K562 (cell line): ENCODE data around the gene CST3. TPM values are rescaled to one million over a fixed set of nuclear protein-coding genes. Genes with fewer than 3 reads are reported as not detected.

ENCODE experiments used
- ATAC-seq: fragments of 200-7000 bp; cut with Tn5 transposase; 3 replicates; pipeline ENCODE4 v1.9.1; 2020; ENCODE audit warnings: moderate library complexity
- BruUV-seq: library from RNA; stranded (reverse); fragments of 400-500 nt; replicated peaks from 2 replicates; lab custom pipeline; 2021; lab: Mats Ljungman, UMichigan
- CTCF ChIA-PET: fragments of 300-600 bp; formaldehyde crosslinking; extraction: SDS; loops from one replicate; lab custom pipeline; 2021; ENCODE audit warnings: low intra/inter-chr PET ratio; lab: Yijun Ruan, JAX
- POLR2A ChIA-PET: fragments of 300-600, 350-650 bp; sonication (Branson Sonifier 250); formaldehyde crosslinking; extraction: SDS; loops from one replicate; lab custom pipeline; 2021; ENCODE audit warnings: antibody characterized with exemption, inconsistent platforms; lab: Yijun Ruan, JAX
- DNase-seq, 4 experiments: peaks; one replicate each; pipeline versions ENCODE4 v3.0.0 to v3.0.0-alpha.2; 2011 to 2018; ENCODE audit warnings: low spot score in 3 of 4, mixed read lengths in 3 of 4; ENCODE audit errors: extremely low read depth in 1 of 4
- FAIRE-seq: peaks from 2 replicates; lab custom pipeline; 2011; peaks lifted over from hg19 to GRCh38; lab: Jason Lieb, UNC
- H2AFZ ChIP-seq: 2 replicates; pipeline ENCODE4 v1.6.0; 2011; ENCODE audit warnings: low read depth, low read length, control low read depth, inconsistent platforms
- H3K27ac ChIP-seq: fragments of 200-600 bp; 3 replicates; pipeline ENCODE4 v1.8.0; 2011; ENCODE audit warnings: low read depth, mild to moderate bottlenecking, control low read depth, inconsistent platforms, low read length, moderate library complexity, mixed read lengths; ENCODE audit errors: extremely low read depth
- H3K27me3 ChIP-seq, 2 experiments: fragments of 300-600 bp in 1 of 2; 2 replicates in 1 of 2; 3 replicates in 1 of 2; pipeline versions ENCODE4 v1.6.0 to v1.8.0; 2011; ENCODE audit warnings: inconsistent platforms in 2 of 2, low read length in 2 of 2, mild to moderate bottlenecking in 1 of 2, mixed read lengths in 1 of 2, moderate library complexity in 1 of 2; ENCODE audit not compliant: control insufficient read depth in 2 of 2, insufficient read depth in 2 of 2
- H3K36me3 ChIP-seq: fragments of 300-600 bp; 3 replicates; pipeline ENCODE4 v1.8.0; 2011; ENCODE audit warnings: mild to moderate bottlenecking, low read length, inconsistent platforms; ENCODE audit not compliant: control insufficient read depth, insufficient read depth
- H3K4me1 ChIP-seq, 2 experiments: fragments of 200-600 bp in 1 of 2; replicated peaks in 1 of 2; 2 replicates in 1 of 2; 3 replicates in 1 of 2; pipeline versions ENCODE4 v1.5.1 to v1.8.0; 2011; ENCODE audit warnings: inconsistent platforms in 2 of 2, low read length in 2 of 2, mild to moderate bottlenecking in 1 of 2, mixed read lengths in 1 of 2, moderate library complexity in 1 of 2; ENCODE audit not compliant: control insufficient read depth in 2 of 2, insufficient read depth in 2 of 2
- H3K4me2 ChIP-seq: 2 replicates; pipeline ENCODE4 v1.6.1; 2011; ENCODE audit warnings: low read length, control low read depth, inconsistent platforms, mixed read lengths; ENCODE audit not compliant: insufficient read depth
- H3K4me3 ChIP-seq: fragments of 200-600 bp; sonication (generic), shearing (Covaris generic); 2 replicates; pipeline ENCODE4 v1.5.1; 2016; ENCODE audit warnings: control low read depth, inconsistent platforms
- H3K79me2 ChIP-seq: fragments of 200-600 bp; 3 replicates; pipeline ENCODE4 v1.8.0; 2011; ENCODE audit warnings: low read length, inconsistent platforms; ENCODE audit not compliant: control insufficient read depth, insufficient read depth
- H3K9ac ChIP-seq, 2 experiments: 2 replicates each; pipeline versions ENCODE4 v1.6.0 to v1.6.1; 2011; ENCODE audit warnings: low read depth in 2 of 2, low read length in 2 of 2, control low read depth in 1 of 2, inconsistent platforms in 1 of 2, mild to moderate bottlenecking in 1 of 2, mixed read lengths in 1 of 2; ENCODE audit not compliant: insufficient read depth in 1 of 2
- H3K9me1 ChIP-seq: one replicate; pipeline ENCODE4 v1.6.0; 2011; ENCODE audit warnings: inconsistent platforms, mild to moderate bottlenecking, low read length, moderate library complexity; ENCODE audit not compliant: control insufficient read depth, insufficient read depth
- H3K9me3 ChIP-seq: replicated peaks from 2 replicates; pipeline ENCODE4 v1.5.1; 2011; ENCODE audit warnings: low read depth, low read length, inconsistent platforms; ENCODE audit not compliant: control insufficient read depth, insufficient read depth
- H4K20me1 ChIP-seq: replicated peaks from 2 replicates; pipeline ENCODE4 v1.6.1; 2011; ENCODE audit warnings: low read length, inconsistent platforms, mixed read lengths; ENCODE audit not compliant: control insufficient read depth, insufficient read depth
- ASH1L ChIP-seq: fragments of 450-650 bp; IDR thresholded peaks from 2 replicates; pipeline ENCODE4 v1.6.1; 2018; ENCODE audit warnings: borderline replicate concordance, mild to moderate bottlenecking, low read depth; ENCODE audit not compliant: partially characterized antibody
- ERF ChIP-seq: fragments of 450-650 bp; formaldehyde crosslinking; IDR thresholded peaks from 2 replicates; pipeline ENCODE4 v1.4.0; 2020; ENCODE audit warnings: mild to moderate bottlenecking, mixed read lengths
- FIP1L1 ChIP-seq: fragments of 200-400 bp; formaldehyde crosslinking; IDR thresholded peaks from 2 replicates; pipeline ENCODE4 v1.6.1; 2018; ENCODE audit warnings: mild to moderate bottlenecking, low read depth, low read length; ENCODE audit not compliant: poor library complexity, severe bottlenecking
- POLR2H ChIP-seq: IDR thresholded peaks from 2 replicates; pipeline ENCODE4 v1.6.1; 2016; ENCODE audit warnings: missing genetic modification characterization, low read depth, mild to moderate bottlenecking, control low read depth, missing compliant biosample characterization, moderate library complexity
- RBM17 ChIP-seq: fragments of 200-400 bp; formaldehyde crosslinking; IDR thresholded peaks from 2 replicates; pipeline ENCODE4 v1.6.1; 2017; ENCODE audit warnings: low read depth, mild to moderate bottlenecking, low read length, borderline replicate concordance
- RBM39 ChIP-seq: fragments of 200-400 bp; formaldehyde crosslinking; optimal IDR thresholded peaks from 2 replicates; pipeline ENCODE3; 2018; ENCODE audit warnings: low read depth, low read length
- SREBF1 ChIP-seq: fragments of 150-350 bp; IDR thresholded peaks from 2 replicates; pipeline ENCODE4 v1.6.1; 2014; ENCODE audit warnings: antibody characterized with exemption, low read depth, low read length, borderline replicate concordance
- TBL1XR1 ChIP-seq, 2 experiments: IDR thresholded peaks; 2 replicates each; pipeline ENCODE4 v1.6.1; 2012; ENCODE audit warnings: improper control_type of control experiment in 2 of 2, low read length in 2 of 2, mild to moderate bottlenecking in 1 of 2
- ZBTB5 ChIP-seq: fragments of 450-650 bp; IDR thresholded peaks from 2 replicates; pipeline ENCODE4 v1.6.1; 2017; ENCODE audit warnings: antibody characterized with exemption
- ZNF445 ChIP-seq: fragments of 250-450 bp; sonication (Bioruptor Pico); IDR thresholded peaks from 2 replicates; pipeline ENCODE4 v1.4.0; 2020; ENCODE audit warnings: low read depth, mild to moderate bottlenecking, moderate library complexity
- ZNF696 ChIP-seq: fragments of 250-450 bp; sonication (Bioruptor Pico); conservative IDR thresholded peaks from 2 replicates; pipeline ENCODE4 v1.4.0; 2020; ENCODE audit warnings: mild to moderate bottlenecking, moderate library complexity
- ZSCAN32 ChIP-seq: fragments of 450-650 bp; formaldehyde crosslinking; IDR thresholded peaks from 2 replicates; pipeline ENCODE4 v1.4.0; 2020; ENCODE audit warnings: mild to moderate bottlenecking, moderate library complexity
- WGBS: fragments of 100-300 bp; shearing (Covaris generic); methylation state at CpG from one replicate; pipeline ENCODE4 v1.1.6; 2016; ENCODE audit warnings: low coverage, mixed read lengths; ENCODE audit not compliant: insufficient coverage; ENCODE audit errors: missing lambda C conversion rate; 5-methylcytosine and 5-hydroxymethylcytosine counted together
- in situ Hi-C: fragments of 300-500 bp; cut with MboI; formaldehyde crosslinking; loops from 4 replicates; pipeline ENCODE4 v1.15.0; 2018; ENCODE audit warnings: inconsistent platforms, mixed read lengths
- intact Hi-C: fragments of 100-400 bp; cut with micrococcal nuclease; formaldehyde crosslinking; loops from 2 replicates; pipeline ENCODE4 v1.14.2; 2022
- polyA plus RNA-seq, 8 experiments: library from polyadenylated mRNA; depleted of rRNA in 4 of 8; stranded (reverse) in 5 of 8; unstranded in 3 of 8; fragments of >200 nt; fragmentation: Nextera tagmentation in 2 of 8; fragmentation: Illumina TruSeq in 1 of 8; extraction: Ambion mirVana in 2 of 8; extraction: Trizol in 1 of 8; gene quantifications; 2 replicates each; pipeline versions ENCODE4 v1.2.1 to v1.2.3, GENCODE V29; 2011 to 2014; ENCODE audit warnings: inconsistent platforms in 1 of 8, missing spikeins in 1 of 8
- total RNA-seq, 7 experiments: library from RNA; depleted of rRNA in 6 of 7; stranded (reverse); fragments of >200 nt in 6 of 7; fragmentation: Illumina TruSeq in 2 of 7; extraction: Trizol in 2 of 7; gene quantifications; 2 replicates each; pipeline versions ENCODE4 v1.2.1 to v1.2.3, GENCODE V29; 2011 to 2021; ENCODE audit warnings: low replicate concordance in 1 of 7
- TF ChIP-seq, protein P1 (sequence below): fragments of 250-450 bp; sonication (Bioruptor Pico); IDR thresholded peaks from 2 replicates; pipeline ENCODE4 v1.4.0; 2020; ENCODE audit warnings: mild to moderate bottlenecking, moderate library complexity

Gene CST3
- total and polyA plus RNA-seq, 9 of the 15 experiments (the other 6 are each of a cell fraction or from before 2014, with no cell fraction given): 8.7 to 113 (median 48.5) TPM

GRCh38 chr20:23640671-23641667, 3.2 kb upstream of the CST3 start:
- DNase-seq (no peak), FAIRE-seq (no peak), ATAC-seq (no peak)
- H3K9ac ChIP-seq: no peak overlapping the region
- no peaks in the 10 kb centered on the region for H4K20me1 ChIP-seq
- in situ Hi-C loops (no loop called here), intact Hi-C loops (no loop called here)
- H3K4me1 ChIP-seq: peaks cover 6 to 19% of the 10 kb centered on the region in 2 experiments; a peak in 4 of 5 replicates
- no peak overlapping the region for H3K4me3 ChIP-seq
- ChIA-PET POLR2A (interaction anchor here (0.7 kb wide), 1 partner anchor 9 kb away, joined by 3 read pairs; no protein-coding TSS in a partner anchor), CTCF (no interaction called here)
- no peaks in the 10 kb centered on the region for H3K36me3 ChIP-seq
- TF ChIP-seq TBL1XR1 (IDR thresholded peaks at IDR 0.05; ENCODE audit: low read length in 2 of 2) (no peak), RBM39 (no peak), ERF (no peak), SREBF1 (no peak), RBM17 (no peak), FIP1L1 (no peak), ZBTB5 (no peak), POLR2H (tag) (no peak), ZSCAN32 (CRISPR knock-in tag) (no peak), ZNF445 (CRISPR knock-in tag) (no peak), ASH1L (no peak), ZNF696 (CRISPR knock-in tag) (no peak)
- TF ChIP-seq, protein P1, sequence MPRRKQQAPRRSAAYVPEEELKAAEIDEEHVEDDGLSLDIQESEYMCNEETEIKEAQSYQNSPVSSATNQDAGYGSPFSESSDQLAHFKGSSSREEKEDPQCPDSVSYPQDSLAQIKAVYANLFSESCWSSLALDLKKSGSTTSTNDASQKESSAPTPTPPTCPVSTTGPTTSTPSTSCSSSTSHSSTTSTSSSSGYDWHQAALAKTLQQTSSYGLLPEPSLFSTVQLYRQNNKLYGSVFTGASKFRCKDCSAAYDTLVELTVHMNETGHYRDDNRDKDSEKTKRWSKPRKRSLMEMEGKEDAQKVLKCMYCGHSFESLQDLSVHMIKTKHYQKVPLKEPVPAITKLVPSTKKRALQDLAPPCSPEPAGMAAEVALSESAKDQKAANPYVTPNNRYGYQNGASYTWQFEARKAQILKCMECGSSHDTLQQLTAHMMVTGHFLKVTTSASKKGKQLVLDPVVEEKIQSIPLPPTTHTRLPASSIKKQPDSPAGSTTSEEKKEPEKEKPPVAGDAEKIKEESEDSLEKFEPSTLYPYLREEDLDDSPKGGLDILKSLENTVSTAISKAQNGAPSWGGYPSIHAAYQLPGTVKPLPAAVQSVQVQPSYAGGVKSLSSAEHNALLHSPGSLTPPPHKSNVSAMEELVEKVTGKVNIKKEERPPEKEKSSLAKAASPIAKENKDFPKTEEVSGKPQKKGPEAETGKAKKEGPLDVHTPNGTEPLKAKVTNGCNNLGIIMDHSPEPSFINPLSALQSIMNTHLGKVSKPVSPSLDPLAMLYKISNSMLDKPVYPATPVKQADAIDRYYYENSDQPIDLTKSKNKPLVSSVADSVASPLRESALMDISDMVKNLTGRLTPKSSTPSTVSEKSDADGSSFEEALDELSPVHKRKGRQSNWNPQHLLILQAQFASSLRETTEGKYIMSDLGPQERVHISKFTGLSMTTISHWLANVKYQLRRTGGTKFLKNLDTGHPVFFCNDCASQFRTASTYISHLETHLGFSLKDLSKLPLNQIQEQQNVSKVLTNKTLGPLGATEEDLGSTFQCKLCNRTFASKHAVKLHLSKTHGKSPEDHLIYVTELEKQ (CRISPR knock-in tag): no peak
- H3K27me3 ChIP-seq: no peaks in the 10 kb centered on the region
- no TSS peak for BruUV-seq
- no peaks in the 10 kb centered on the region for H3K9me3 ChIP-seq
- H2AFZ ChIP-seq: no peak overlapping the region
- H3K79me2 ChIP-seq: peaks cover 16% of the 10 kb centered on the region
- H3K4me2 ChIP-seq: no peak overlapping the region
- 46% methylated on average over 7 of the region's 11 CpGs for WGBS
- H3K27ac ChIP-seq: no peak overlapping the region
- H3K9me1 ChIP-seq: no peaks in the 10 kb centered on the region
